WERI-Rb-1 (cell line): Measurements from ENCODE around the gene COL13A1.

Experiments
- DNase-seq: peaks from one replicate; pipeline ENCODE4 v3.0.0-alpha.2; 2020
- H3K27ac ChIP-seq: fragments of 250-450 bp; sonication (Bioruptor Pico); 2 replicates; pipeline ENCODE4 v1.5.1; 2020; ENCODE audit warnings: mild to moderate bottlenecking, moderate library complexity
- H3K27me3 ChIP-seq: fragments of 250-450 bp; sonication (Bioruptor Pico); 2 replicates; pipeline ENCODE4 v1.5.1; 2021; ENCODE audit warnings: mild to moderate bottlenecking, low read depth, moderate library complexity; ENCODE audit not compliant: insufficient read depth, severe bottlenecking
- H3K36me3 ChIP-seq: fragments of 250-450 bp; sonication (Bioruptor Pico); 2 replicates; pipeline ENCODE4 v1.5.1; 2020; ENCODE audit warnings: mild to moderate bottlenecking, moderate library complexity
- H3K4me3 ChIP-seq: 2 replicates; pipeline ENCODE4 v1.5.1; 2011; ENCODE audit warnings: low read depth, mild to moderate bottlenecking, control low read depth, low read length
- H3K9me3 ChIP-seq: fragments of 250-450 bp; sonication (Bioruptor Pico); 2 replicates; pipeline ENCODE4 v1.5.1; 2021; ENCODE audit warnings: mild to moderate bottlenecking, moderate library complexity; ENCODE audit not compliant: severe bottlenecking
- CTCF ChIP-seq: IDR thresholded peaks from 2 replicates; pipeline ENCODE4 v1.5.1; 2011; ENCODE audit warnings: low read depth, mild to moderate bottlenecking, control low read depth, inconsistent platforms, low read length

Gene COL13A1

GRCh38 chr10:69890065-69890847 is 88.5 kb downstream of the COL13A1 start:
- H3K4me3 ChIP-seq = no peak overlapping the region
- H3K27me3 ChIP-seq = no peaks in the 10 kb centered on the region
- no peak overlapping the region for H3K27ac ChIP-seq
- no peaks in the 10 kb centered on the region for H3K9me3 ChIP-seq
- TF ChIP-seq CTCF = no peak
- no peak for DNase-seq
- H3K36me3 ChIP-seq = peaks cover 3% of the 10 kb centered on the region; the same call in 1 of the 2 replicates

GRCh38 chr10:69891057-69891617 is 89.4 kb downstream of the COL13A1 start:
- Histone ChIP-seq H3K27me3 (no peaks in the 10 kb centered on the region), H3K9me3 (no peaks in the 10 kb centered on the region), H3K27ac (no peak overlapping the region), H3K36me3 (peaks cover 3% of the 10 kb centered on the region; the same call in 1 of the 2 replicates), H3K4me3 (no peak overlapping the region)
- no peak for DNase-seq
- no peak for TF ChIP-seq CTCF

GRCh38 chr10:69892406-69892805 is 90.7 kb downstream of the COL13A1 start:
- Histone ChIP-seq H3K9me3 (no peaks in the 10 kb centered on the region), H3K27me3 (no peaks in the 10 kb centered on the region), H3K27ac (no peak overlapping the region), H3K36me3 (peaks cover 3% of the 10 kb centered on the region; the same call in 1 of the 2 replicates), H3K4me3 (no peak overlapping the region)
- TF ChIP-seq CTCF = no peak
- no peak for DNase-seq

GRCh38 chr10:69892816-69893215 is 91.1 kb downstream of the COL13A1 start:
- no peaks in the 10 kb centered on the region for H3K9me3 ChIP-seq
- DNase-seq = no peak

GRCh38 chr10:69893271-69893900 is 91.7 kb downstream of the COL13A1 start:
- no peaks in the 10 kb centered on the region for H3K9me3 ChIP-seq
- DNase-seq = no peak
- no peak for TF ChIP-seq CTCF
- no peaks in the 10 kb centered on the region for H3K27me3 ChIP-seq
- no peaks in the 10 kb centered on the region for H3K36me3 ChIP-seq
- no peak overlapping the region for H3K27ac ChIP-seq
- no peak overlapping the region for H3K4me3 ChIP-seq

More at GRCh38 chr10:69892816-69893215, 91.1 kb downstream of the COL13A1 start:
- Histone ChIP-seq H3K27me3 (no peaks in the 10 kb centered on the region), H3K36me3 (peaks cover 3% of the 10 kb centered on the region; the same call in 1 of the 2 replicates), H3K27ac (no peak overlapping the region), H3K4me3 (no peak overlapping the region)
- no peak for TF ChIP-seq CTCF
